Effector CD8-positive, alpha-beta T cell (primary cell): ENCODE data around the gene MARCHF10.

Source experiments
- DNase-seq: peaks from one replicate; lab custom pipeline; 2025; lab: John Stamatoyannopoulos, UW

The MARCHF10 gene

GRCh38 chr17:62658136-62658920, 149.8 kb downstream of the MARCHF10 start:
- no peak for DNase-seq

GRCh38 chr17:62657690-62658089, 150.4 kb downstream of the MARCHF10 start:
- no peak for DNase-seq

- DNase-seq: no peak
Observed at GRCh38 chr17:62657145-62657665, 150.9 kb downstream of the MARCHF10 start.

- no peak for DNase-seq
Observed at GRCh38 chr17:62656446-62656845, 151.7 kb downstream of the MARCHF10 start.

GRCh38 chr17:62655656-62656055, 152.5 kb downstream of the MARCHF10 start:
- DNase-seq: no peak

- DNase-seq: no peak
Observed at GRCh38 chr17:62653826-62654761, 154.0 kb downstream of the MARCHF10 start.

GRCh38 chr17:62653002-62653825, 154.9 kb downstream of the MARCHF10 start:
- peak; percentile 53 for DNase-seq

- peak; percentile 19 for DNase-seq
Observed at GRCh38 chr17:62652251-62653001, 155.7 kb downstream of the MARCHF10 start.
